Neural crest cell (in vitro differentiated cells): Measurements from ENCODE around the gene SGPP1. TPM values are rescaled to one million over a fixed set of nuclear protein-coding genes. Genes with fewer than 3 reads are reported as not detected.

Source experiments
- DNase-seq: peaks from one replicate; pipeline ENCODE4 v3.0.0; 2021; ENCODE audit warnings: low read depth, mixed read lengths, low spot score
- H3K27ac Mint-ChIP-seq: one replicate; pipeline ENCODE4 v1.8.0; 2021; ENCODE audit warnings: mild to moderate bottlenecking, mixed read lengths; ENCODE audit not compliant: unreplicated experiment
- H3K27me3 Mint-ChIP-seq: 2 replicates; pipeline ENCODE4 v1.8.0; 2021; ENCODE audit warnings: low read depth, mild to moderate bottlenecking, mixed read lengths
- H3K36me3 Mint-ChIP-seq: 2 replicates; pipeline ENCODE4 v1.8.0; 2021; ENCODE audit warnings: low read depth, mild to moderate bottlenecking, mixed read lengths
- H3K4me1 Mint-ChIP-seq: 2 replicates; pipeline ENCODE4 v1.8.0; 2021; ENCODE audit warnings: mixed read lengths
- H3K4me3 Mint-ChIP-seq: one replicate; pipeline ENCODE4 v1.8.0; 2021; ENCODE audit warnings: mild to moderate bottlenecking, mixed read lengths
- H3K9me3 Mint-ChIP-seq: 2 replicates; pipeline ENCODE4 v1.8.0; 2021; ENCODE audit warnings: mixed read lengths
- total RNA-seq: library from RNA; stranded (reverse); gene quantifications from 2 replicates; pipeline ENCODE4 v1.2.1, GENCODE V29; 2021
- TF ChIP-seq, protein P1 (sequence below): fragments of 200-600 bp; sonication (generic); conservative IDR thresholded peaks from 2 replicates; pipeline ENCODE4 v1.5.0; 2021; ENCODE audit warnings: antibody characterized with exemption, mild to moderate bottlenecking

Gene SGPP1
- total RNA-seq, 1 donor from 2014 or later = 11.8 TPM

GRCh38 chr14:63701606-63702299, 26.1 kb downstream of the SGPP1 start:
- no peaks in the 10 kb centered on the region for H3K9me3 Mint-ChIP-seq

GRCh38 chr14:63692310-63693020, 35.4 kb downstream of the SGPP1 start:
- Mint-ChIP-seq H3K9me3 (no peaks in the 10 kb centered on the region), H3K27ac (no peak overlapping the region), H3K36me3 (peaks cover 8% of the 10 kb centered on the region), H3K27me3 (no peaks in the 10 kb centered on the region), H3K4me1 (no peaks in the 10 kb centered on the region), H3K4me3 (no peak overlapping the region)
- TF ChIP-seq, protein P1, sequence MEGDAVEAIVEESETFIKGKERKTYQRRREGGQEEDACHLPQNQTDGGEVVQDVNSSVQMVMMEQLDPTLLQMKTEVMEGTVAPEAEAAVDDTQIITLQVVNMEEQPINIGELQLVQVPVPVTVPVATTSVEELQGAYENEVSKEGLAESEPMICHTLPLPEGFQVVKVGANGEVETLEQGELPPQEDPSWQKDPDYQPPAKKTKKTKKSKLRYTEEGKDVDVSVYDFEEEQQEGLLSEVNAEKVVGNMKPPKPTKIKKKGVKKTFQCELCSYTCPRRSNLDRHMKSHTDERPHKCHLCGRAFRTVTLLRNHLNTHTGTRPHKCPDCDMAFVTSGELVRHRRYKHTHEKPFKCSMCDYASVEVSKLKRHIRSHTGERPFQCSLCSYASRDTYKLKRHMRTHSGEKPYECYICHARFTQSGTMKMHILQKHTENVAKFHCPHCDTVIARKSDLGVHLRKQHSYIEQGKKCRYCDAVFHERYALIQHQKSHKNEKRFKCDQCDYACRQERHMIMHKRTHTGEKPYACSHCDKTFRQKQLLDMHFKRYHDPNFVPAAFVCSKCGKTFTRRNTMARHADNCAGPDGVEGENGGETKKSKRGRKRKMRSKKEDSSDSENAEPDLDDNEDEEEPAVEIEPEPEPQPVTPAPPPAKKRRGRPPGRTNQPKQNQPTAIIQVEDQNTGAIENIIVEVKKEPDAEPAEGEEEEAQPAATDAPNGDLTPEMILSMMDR = no peak
- no peak for DNase-seq

More at GRCh38 chr14:63701606-63702299, 26.1 kb downstream of the SGPP1 start:
- Mint-ChIP-seq H3K27ac (no peak overlapping the region), H3K4me3 (no peak overlapping the region), H3K36me3 (no peaks in the 10 kb centered on the region), H3K27me3 (no peaks in the 10 kb centered on the region), H3K4me1 (no peaks in the 10 kb centered on the region)
- DNase-seq = no peak
- TF ChIP-seq, protein P1 = no peak

GRCh38 chr14:63689132-63689531, 38.7 kb downstream of the SGPP1 start:
- no peak for DNase-seq
- no peaks in the 10 kb centered on the region for H3K9me3 Mint-ChIP-seq
- no peak overlapping the region for H3K27ac Mint-ChIP-seq

GRCh38 chr14:63686926-63687325, 40.9 kb downstream of the SGPP1 start:
- H3K4me3 Mint-ChIP-seq = no peak overlapping the region
- TF ChIP-seq, protein P1 = no peak
- H3K27me3 Mint-ChIP-seq = no peaks in the 10 kb centered on the region
- H3K36me3 Mint-ChIP-seq = peaks cover 8% of the 10 kb centered on the region
- DNase-seq = no peak
- no peak overlapping the region for H3K27ac Mint-ChIP-seq
- no peaks in the 10 kb centered on the region for H3K9me3 Mint-ChIP-seq
- H3K4me1 Mint-ChIP-seq = no peaks in the 10 kb centered on the region

More at GRCh38 chr14:63689132-63689531, 38.7 kb downstream of the SGPP1 start:
- Mint-ChIP-seq H3K4me3 (no peak overlapping the region), H3K4me1 (no peaks in the 10 kb centered on the region), H3K27me3 (no peaks in the 10 kb centered on the region), H3K36me3 (peaks cover 10% of the 10 kb centered on the region)
- TF ChIP-seq, protein P1 = no peak

DNA sequence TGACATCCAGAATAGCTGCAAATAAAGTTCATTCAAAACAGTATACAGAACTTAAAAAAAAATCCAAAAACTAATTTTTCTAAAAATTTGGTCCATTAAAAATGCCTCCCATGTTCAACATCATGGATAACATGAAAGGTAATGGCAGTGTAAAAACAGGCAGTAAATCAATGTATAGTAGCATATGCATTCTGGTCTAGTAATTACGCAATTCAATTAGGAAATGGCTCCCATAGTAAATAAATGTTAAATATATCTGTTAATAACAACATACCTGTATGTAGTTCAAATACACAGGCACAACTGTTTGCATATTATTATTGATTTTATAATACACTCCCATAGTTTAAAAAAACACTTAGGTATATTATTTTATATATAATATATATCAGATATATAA, 42.5 kb downstream of the SGPP1 start:
- H3K9me3 Mint-ChIP-seq = no peaks in the 10 kb centered on the region
- no peak overlapping the region for H3K4me3 Mint-ChIP-seq
- no peak for DNase-seq
- peaks cover 11% of the 10 kb centered on the region for H3K36me3 Mint-ChIP-seq
- TF ChIP-seq, protein P1 = no peak
- no peak overlapping the region for H3K27ac Mint-ChIP-seq
- no peaks in the 10 kb centered on the region for H3K4me1 Mint-ChIP-seq
- H3K27me3 Mint-ChIP-seq = no peaks in the 10 kb centered on the region
